Left lung (tissue), 10 donors: ENCODE results near the gene VAC14. TPM values are rescaled to one million over a fixed set of nuclear protein-coding genes. Genes with fewer than 3 reads are reported as not detected.

Experiments used
- ATAC-seq: fragments of 200-7000 bp; cut with Tn5 transposase; one replicate; pipeline ENCODE4 v1.9.1; 2020; ENCODE audit warnings: moderate library complexity
- DNase-seq, 4 donors: peaks; one replicate each; pipeline ENCODE4 v3.0.0-alpha.2; 2013 to 2020
- H3K27ac ChIP-seq, 2 donors: fragments of 200-600 bp; sonication (generic) in 1 of 2; one replicate each; pipeline versions ENCODE4 v1.5.0 to v1.8.0; 2020 to 2021
- H3K27me3 ChIP-seq, 2 donors: fragments of 200-600 bp; sonication (generic) in 1 of 2; one replicate each; pipeline versions ENCODE4 v1.5.0 to v1.8.0; 2020 to 2021
- H3K36me3 ChIP-seq, 2 donors: fragments of 200-600 bp; sonication (generic) in 1 of 2; one replicate each; pipeline versions ENCODE4 v1.5.0 to v1.8.0; 2020 to 2021
- H3K4me1 ChIP-seq, 2 donors: fragments of 200-600 bp; one replicate each; pipeline ENCODE4 v1.8.0; 2021
- H3K4me3 ChIP-seq, 2 donors: fragments of 200-600 bp; sonication (generic) in 1 of 2; one replicate each; pipeline versions ENCODE4 v1.5.0 to v1.8.0; 2020 to 2021; ENCODE audit warnings: mild to moderate bottlenecking in 1 of 2
- H3K9me3 ChIP-seq, 2 donors: fragments of 200-600 bp; sonication (generic) in 1 of 2; one replicate each; pipeline versions ENCODE4 v1.5.0 to v1.8.0; 2020 to 2021
- intact Hi-C, 2 donors: fragments of 100-400 bp; cut with DNase I; formaldehyde crosslinking; loops; one replicate each; pipeline versions ENCODE4 v1.11.2 to v1.14.2; 2022
- polyA plus RNA-seq, 6 donors: library from polyadenylated mRNA; unstranded; fragments of 120-200 nt; gene quantifications; one replicate each; pipeline ENCODE4 v1.2.1, GENCODE V29; 2013; ENCODE audit not compliant: insufficient read length in 6 of 6
- total RNA-seq, 2 donors: library from RNA; stranded (reverse); fragmentation: NEBNext Ultra II Directional; extraction: Animal tissue kit (Norgen Biotek cat#: 25700); gene quantifications; one replicate each; pipeline ENCODE4 v1.2.1, GENCODE V29; 2021
- TF ChIP-seq, protein P1 (sequence below), 2 donors: fragments of 200-600 bp; sonication (generic) in 1 of 2; IDR thresholded peaks; one replicate each; pipeline versions ENCODE4 v1.5.0 to v1.8.0; 2021; ENCODE audit warnings: antibody characterized with exemption in 2 of 2
- donor health status: DM: no; HTN: yes; CAD: no.
- donor health status: DM: no; HTN: no; CAD: no.

The VAC14 gene
- total and polyA plus RNA-seq, 8 donors, result 22.2 to 53.2 (median 29.2) TPM

DNA sequence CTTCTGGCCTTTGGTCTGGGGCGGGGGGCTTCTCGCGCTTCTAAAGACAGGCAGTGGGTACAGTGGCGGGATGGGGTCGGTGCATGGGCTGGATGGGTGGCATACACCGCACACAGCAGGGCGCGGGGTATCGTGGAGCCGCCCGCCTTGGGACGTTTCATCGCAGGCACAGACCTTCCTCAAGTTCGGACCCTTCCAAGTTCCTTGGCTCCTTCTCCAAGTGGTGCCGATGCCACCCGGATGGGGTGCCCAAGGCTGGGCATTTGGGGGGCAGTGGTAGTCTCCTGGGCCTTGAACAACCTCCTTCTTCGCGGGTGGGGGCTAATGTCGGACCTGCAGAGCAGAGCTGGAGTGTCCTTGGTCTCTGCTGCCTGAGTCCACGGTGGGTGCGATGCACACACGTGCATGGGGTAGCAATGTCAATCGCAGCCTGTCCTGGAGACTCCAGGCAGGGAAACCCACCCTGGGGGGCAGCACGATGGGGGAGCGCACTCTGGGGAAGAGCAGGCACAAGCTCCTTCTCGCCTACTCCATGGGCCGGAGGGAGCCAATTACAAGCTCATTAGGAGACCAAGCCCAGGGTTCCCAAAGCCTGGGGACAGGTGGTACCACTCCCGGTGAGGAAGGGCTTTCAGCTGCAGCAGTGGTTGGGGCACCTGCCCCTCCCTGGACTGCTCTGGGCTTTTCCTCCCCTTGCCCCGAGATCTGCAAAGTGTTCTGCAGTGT lies 114.4 kb downstream of the VAC14 start:
- Histone ChIP-seq H3K9me3 (no peaks in the 10 kb centered on the region), H3K27me3 (peaks cover 0 to 21% of the 10 kb centered on the region in 2 donors), H3K36me3 (peaks cover 0 to under 1% of the 10 kb centered on the region in 2 donors), H3K27ac (peak overlapping the region; percentile 33 to 71), H3K4me1 (peaks cover 49 to 91% of the 10 kb centered on the region in 2 donors), H3K4me3 (peak overlapping the region; percentile 9 to 11)
- DNase-seq (peak in 1 of 4 donors; percentile 59), ATAC-seq (no peak)
- TF ChIP-seq, protein P1, sequence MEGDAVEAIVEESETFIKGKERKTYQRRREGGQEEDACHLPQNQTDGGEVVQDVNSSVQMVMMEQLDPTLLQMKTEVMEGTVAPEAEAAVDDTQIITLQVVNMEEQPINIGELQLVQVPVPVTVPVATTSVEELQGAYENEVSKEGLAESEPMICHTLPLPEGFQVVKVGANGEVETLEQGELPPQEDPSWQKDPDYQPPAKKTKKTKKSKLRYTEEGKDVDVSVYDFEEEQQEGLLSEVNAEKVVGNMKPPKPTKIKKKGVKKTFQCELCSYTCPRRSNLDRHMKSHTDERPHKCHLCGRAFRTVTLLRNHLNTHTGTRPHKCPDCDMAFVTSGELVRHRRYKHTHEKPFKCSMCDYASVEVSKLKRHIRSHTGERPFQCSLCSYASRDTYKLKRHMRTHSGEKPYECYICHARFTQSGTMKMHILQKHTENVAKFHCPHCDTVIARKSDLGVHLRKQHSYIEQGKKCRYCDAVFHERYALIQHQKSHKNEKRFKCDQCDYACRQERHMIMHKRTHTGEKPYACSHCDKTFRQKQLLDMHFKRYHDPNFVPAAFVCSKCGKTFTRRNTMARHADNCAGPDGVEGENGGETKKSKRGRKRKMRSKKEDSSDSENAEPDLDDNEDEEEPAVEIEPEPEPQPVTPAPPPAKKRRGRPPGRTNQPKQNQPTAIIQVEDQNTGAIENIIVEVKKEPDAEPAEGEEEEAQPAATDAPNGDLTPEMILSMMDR (IDR thresholded peaks at IDR 0.05), result no peak
- intact Hi-C loops, result loop anchor here in 1 of 2 donors (10.0 kb wide), 1 partner anchor 48 kb away; no protein-coding TSS in a partner anchor

DNA sequence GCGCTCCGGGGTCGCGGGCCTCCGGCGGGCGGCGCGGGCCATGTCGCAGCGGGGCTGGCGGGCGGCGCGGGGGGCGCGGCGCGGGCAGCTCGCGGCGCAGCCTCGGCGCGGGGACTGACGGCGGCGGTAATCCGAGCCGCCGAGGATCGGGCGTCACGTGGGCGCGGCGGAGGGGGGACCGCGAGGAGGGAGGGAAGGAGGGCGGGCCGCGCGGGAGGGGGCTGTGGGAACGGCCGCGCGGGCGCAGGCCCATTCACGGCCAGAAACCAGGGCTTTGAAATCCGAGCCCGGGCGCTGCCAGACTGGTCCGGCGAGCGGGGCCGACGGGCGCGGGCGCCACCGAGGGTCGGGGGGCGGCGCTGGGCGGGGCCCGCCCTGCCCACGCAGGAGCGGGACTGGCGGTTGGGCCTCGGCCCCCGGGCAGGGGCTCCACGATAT lies 115.0 kb downstream of the VAC14 start, which contains the start of gene MTSS2:
MTSS2 (minus strand) TSS at position 116 of the 438 bp plus-strand sequence. CDS start 262 bp downstream, outside the sequence.
- H3K27ac ChIP-seq, result peak within 1 kb of the TSS; percentile 55 to 71
- peak; percentile 86 to 95 (median 89) for DNase-seq
- intact Hi-C loops, result loop anchor here in 1 of 2 donors (10.0 kb wide), 1 partner anchor 49 kb away; no protein-coding TSS in a partner anchor
- H3K27me3 ChIP-seq, result peaks cover 0 to 21% of the 10 kb centered on the region in 2 donors
- ATAC-seq, result peak; percentile 61
- H3K36me3 ChIP-seq, result no peaks in the 10 kb centered on the region
- H3K4me3 ChIP-seq, result peak within 1 kb of the TSS; percentile 50 to 64
- H3K4me1 ChIP-seq, result peaks cover 43 to 91% of the 10 kb centered on the region in 2 donors
- TF ChIP-seq, protein P1 (IDR thresholded peaks at IDR 0.05), result no peak
- no peaks in the 10 kb centered on the region for H3K9me3 ChIP-seq

DNA sequence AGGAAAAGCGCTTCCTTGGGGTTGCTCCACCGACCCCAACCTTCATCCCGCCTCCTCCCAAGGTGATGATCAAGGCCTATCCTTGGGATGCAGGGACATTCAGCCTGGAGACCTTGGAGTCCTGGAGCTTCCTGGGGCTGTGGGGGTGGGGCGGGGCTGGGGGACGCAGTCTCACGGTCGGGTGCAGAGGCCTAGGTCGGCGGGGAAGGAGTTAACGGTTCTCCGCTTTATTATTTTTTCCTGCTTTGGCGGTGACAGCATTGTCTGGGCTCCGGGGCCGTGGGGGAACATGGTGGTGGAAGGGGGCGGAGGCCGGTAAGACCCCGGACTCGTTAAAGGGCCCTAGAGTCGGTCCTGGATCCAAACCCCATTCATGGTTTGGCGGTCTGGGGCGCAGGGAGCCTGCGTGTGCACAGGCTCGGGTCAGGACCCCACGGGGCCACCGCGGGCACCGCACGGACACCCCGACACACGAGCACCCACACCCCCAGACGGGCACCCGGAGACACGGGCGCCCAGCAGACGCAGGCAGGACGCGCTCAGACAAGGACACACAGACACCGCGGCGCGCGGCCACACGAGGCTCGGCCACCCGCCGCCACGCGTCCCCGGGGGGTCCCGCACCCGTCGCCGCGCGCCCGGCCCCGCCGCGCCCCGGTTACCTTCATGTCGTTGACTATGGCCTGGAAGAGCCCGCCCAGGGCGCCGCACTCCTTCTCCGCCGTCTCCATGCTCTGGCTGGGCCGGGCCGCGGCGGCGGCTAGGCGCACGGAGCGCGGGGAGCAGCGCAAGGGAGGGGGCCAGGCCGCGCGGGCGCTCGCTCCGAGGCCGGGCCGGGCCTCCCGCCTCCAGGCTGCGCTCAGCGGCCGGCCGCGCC lies 115.7 kb downstream of the VAC14 start:
- Histone ChIP-seq H3K4me3 (peak overlapping the region; percentile 50 to 64), H3K27me3 (peaks cover 0 to 21% of the 10 kb centered on the region in 2 donors), H3K4me1 (peaks cover 42 to 88% of the 10 kb centered on the region in 2 donors), H3K9me3 (no peaks in the 10 kb centered on the region), H3K27ac (peak overlapping the region; percentile 55 to 62), H3K36me3 (peaks cover 0 to 5% of the 10 kb centered on the region in 2 donors)
- intact Hi-C loops, result loop anchor here in 1 of 2 donors (10.0 kb wide), 1 partner anchor 50 kb away; no protein-coding TSS in a partner anchor
- TF ChIP-seq, protein P1 (IDR thresholded peaks at IDR 0.05), result no peak
- ATAC-seq (no peak), DNase-seq (peak in 1 of 4 donors; percentile 82)

DNA sequence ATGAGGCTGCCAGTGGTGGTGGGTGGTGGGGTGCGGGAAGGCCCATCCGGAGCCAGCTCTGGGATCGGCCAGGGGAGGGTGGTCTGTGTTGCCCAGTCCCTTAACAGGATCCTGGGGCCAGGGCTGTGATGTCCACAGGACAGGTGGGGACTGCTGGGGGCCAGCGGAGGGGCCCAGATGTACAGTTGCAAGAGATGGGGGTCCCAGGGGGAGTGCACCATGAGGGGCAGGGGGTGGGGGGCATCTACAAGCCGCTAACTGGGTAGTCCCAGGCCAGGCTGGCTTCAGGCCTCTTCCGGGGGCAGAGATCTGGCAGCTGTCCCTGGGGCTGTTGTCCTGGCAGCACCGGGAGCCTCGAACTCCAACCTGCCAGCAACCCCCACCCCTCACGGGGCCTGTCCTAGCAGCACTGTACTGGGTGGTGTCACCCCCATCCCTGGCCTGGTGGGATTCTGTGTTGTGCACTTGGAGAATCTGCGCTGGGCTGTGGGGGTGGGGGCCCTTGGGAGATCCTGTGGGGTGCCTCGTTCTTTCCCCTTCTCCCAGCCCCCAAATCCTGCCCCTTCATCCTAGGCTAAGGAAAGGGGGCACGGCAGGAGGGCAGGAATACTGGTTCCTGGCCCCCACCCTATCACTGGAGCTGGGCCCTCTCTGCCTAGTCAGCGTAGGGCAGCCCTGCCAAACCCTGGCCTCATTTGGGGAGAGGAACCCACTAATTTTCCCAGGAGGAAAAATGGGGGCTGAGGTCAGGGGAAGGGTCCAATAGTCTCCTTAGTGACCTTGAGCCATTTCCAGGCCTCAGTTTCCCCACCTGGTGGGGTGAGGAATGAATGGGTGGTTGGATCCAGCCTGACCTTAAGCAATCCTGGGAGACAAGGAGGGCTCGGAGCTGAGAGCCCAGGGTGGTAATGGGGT lies 116.6 kb downstream of the VAC14 start:
- H3K27me3 ChIP-seq, result peaks cover 0 to 21% of the 10 kb centered on the region in 2 donors
- TF ChIP-seq, protein P1 (IDR thresholded peaks at IDR 0.05), result no peak
- intact Hi-C loops, result loop anchor here in 1 of 2 donors (5.0 to 10.0 kb wide), 2 partner anchors 50 to 88 kb away; no protein-coding TSS in a partner anchor
- H3K4me3 ChIP-seq, result peak overlapping the region; percentile 50 to 64
- peak overlapping the region; percentile 55 to 62 for H3K27ac ChIP-seq
- ATAC-seq (no peak), DNase-seq (peak in 1 of 4 donors; percentile 63)
- no peaks in the 10 kb centered on the region for H3K9me3 ChIP-seq
- peaks cover 0 to 12% of the 10 kb centered on the region in 2 donors for H3K36me3 ChIP-seq
- H3K4me1 ChIP-seq, result peaks cover 40 to 79% of the 10 kb centered on the region in 2 donors
